Measurements from ENCODE around the gene DACT3.

GRCh38 chr19:46691104-46691503 is 30.1 kb upstream of the DACT3 start:
- no peak for TF ChIP-seq CTCF (IDR thresholded peaks at IDR 0.05)
- TF ChIP-seq EP300 (IDR thresholded peaks at IDR 0.05): no peak

Measured in suprapubic skin (tissue), 3 donors.